HG03095 (cell line): ENCODE measurements around the gene ZFP37.
"Not testable (repeated sequence)": the region's sequence is repeated elsewhere in the genome, so short reads cannot be mapped to it uniquely, and the experiment has no call there.

Experiments
- ATAC-seq: cut with Tn5 transposase; IDR thresholded peaks from one replicate; pipeline ENCODE4 v1.9.1; 2021; ENCODE audit warnings: moderate library complexity; ENCODE audit not compliant: unreplicated experiment

ZFP37 gene

GRCh38 chr9:113056191-113057106 lies at the start of gene ZFP37:
Gene ZFP37 (minus strand): TSS chr9:113056724. CDS start chr9:113056688, 36 bp downstream.
- peak; percentile 95 for ATAC-seq

GRCh38 chr9:113105345-113105744 lies 48.8 kb upstream of the ZFP37 start:
- not testable (repeated sequence) for ATAC-seq

GRCh38 chr9:113095561-113095960 lies 39.0 kb upstream of the ZFP37 start:
- no peak for ATAC-seq

- not testable (repeated sequence) for ATAC-seq
Observed at GRCh38 chr9:113089924-113090323, 33.4 kb upstream of the ZFP37 start.

- ATAC-seq, result not testable (repeated sequence)
Observed at GRCh38 chr9:113089143-113089505, 32.6 kb upstream of the ZFP37 start.

- ATAC-seq, result not testable (repeated sequence)
Observed at GRCh38 chr9:113088456-113089142, 32.1 kb upstream of the ZFP37 start.

- not testable (repeated sequence) for ATAC-seq
Observed at GRCh38 chr9:113062932-113063310, 6.4 kb upstream of the ZFP37 start.

GRCh38 chr9:113062256-113062931 lies 5.9 kb upstream of the ZFP37 start:
- ATAC-seq, result not testable (repeated sequence)

GRCh38 chr9:113061072-113061850 lies 4.7 kb upstream of the ZFP37 start:
- not testable (repeated sequence) for ATAC-seq

- not testable (repeated sequence) for ATAC-seq
Observed at GRCh38 chr9:113059581-113060284, 3.2 kb upstream of the ZFP37 start.

GRCh38 chr9:113057193-113057592 lies 669 bp upstream of the ZFP37 start:
- ATAC-seq, result no peak

- ATAC-seq, result no peak
Observed at GRCh38 chr9:113042884-113043657, 13.5 kb downstream of the ZFP37 start.

GRCh38 chr9:113026200-113026599 lies 30.3 kb downstream of the ZFP37 start:
- no peak for ATAC-seq

- ATAC-seq, result no peak
Observed at GRCh38 chr9:113018247-113018646, 38.3 kb downstream of the ZFP37 start.

- ATAC-seq, result no peak
Observed at GRCh38 chr9:113012492-113012891, 44.0 kb downstream of the ZFP37 start.

GRCh38 chr9:113011911-113012381 lies 44.6 kb downstream of the ZFP37 start, which contains the start of gene ZNF883:
Gene ZNF883 (minus strand): TSS chr9:113012192.
- ATAC-seq, result no peak

GRCh38 chr9:113005777-113006176 lies 50.7 kb downstream of the ZFP37 start:
- no peak for ATAC-seq

GRCh38 chr9:112997236-112997941 lies 59.1 kb downstream of the ZFP37 start:
- ATAC-seq, result no peak
